H1 (cell line): Measurements from ENCODE around the gene ARPP21. TPM values are rescaled to one million over a fixed set of nuclear protein-coding genes. Genes with fewer than 3 reads are reported as not detected.

Source experiments
- CTCF ChIA-PET: fragments of 300-600 bp; sonication (Branson Sonifier 250); formaldehyde crosslinking; loops from one replicate; lab custom pipeline; 2021; ENCODE audit not compliant: partially characterized antibody; lab: Charles Lee
- POLR2A ChIA-PET: fragments of 300-600 bp; sonication (Branson Sonifier 250); formaldehyde crosslinking; loops from one replicate; lab custom pipeline; 2021; ENCODE audit warnings: inconsistent platforms; ENCODE audit not compliant: partially characterized antibody; lab: Charles Lee
- DNase-seq, 2 experiments: peaks; one replicate each; pipeline versions ENCODE4 v3.0.0 to v3.0.0-alpha.2; 2010 to 2022; ENCODE audit warnings: low spot score in 2 of 2, low read depth in 1 of 2, mixed read lengths in 1 of 2
- FAIRE-seq: peaks from 2 replicates; lab custom pipeline; 2011; peaks lifted over from hg19 to GRCh38; lab: Jason Lieb, UNC
- H2AFZ ChIP-seq: 2 replicates; pipeline ENCODE4 v1.8.1; 2012; ENCODE audit warnings: low read length, inconsistent platforms
- H2AK5ac ChIP-seq: 2 replicates; pipeline ENCODE4 v1.6.1; 2013; ENCODE audit warnings: low read depth, low read length
- H2BK120ac ChIP-seq: replicated peaks from 2 replicates; pipeline ENCODE3; 2013; ENCODE audit warnings: low read depth, low read length, inconsistent platforms
- H2BK12ac ChIP-seq: 2 replicates; pipeline ENCODE4 v1.6.1; 2013; ENCODE audit warnings: low read depth, low read length
- H2BK15ac ChIP-seq: 2 replicates; pipeline ENCODE4 v1.6.1; 2013; ENCODE audit warnings: low read length
- H2BK20ac ChIP-seq: 2 replicates; pipeline ENCODE4 v1.6.1; 2013; ENCODE audit warnings: low read length
- H2BK5ac ChIP-seq: 2 replicates; pipeline ENCODE4 v1.6.1; 2013; ENCODE audit warnings: low read depth, low read length
- H3K14ac ChIP-seq: 2 replicates; pipeline ENCODE4 v1.6.1; 2013; ENCODE audit warnings: inconsistent platforms; ENCODE audit not compliant: insufficient read length
- H3K18ac ChIP-seq: 2 replicates; pipeline ENCODE4 v1.6.1; 2013; ENCODE audit warnings: low read length; ENCODE audit errors: extremely low read depth
- H3K23ac ChIP-seq: 2 replicates; pipeline ENCODE4 v1.6.1; 2013; ENCODE audit warnings: inconsistent platforms; ENCODE audit not compliant: insufficient read length
- H3K23me2 ChIP-seq: 2 replicates; pipeline ENCODE4 v1.6.1; 2013; ENCODE audit warnings: low read depth, low read length
- H3K27ac ChIP-seq: 2 replicates; pipeline ENCODE4 v1.6.1; 2011; ENCODE audit warnings: low read depth, low read length, inconsistent platforms
- H3K27me3 ChIP-seq, 4 experiments: replicated peaks in 1 of 4; 1 replicate in 1 of 4; 2 replicates in 3 of 4; pipeline versions ENCODE4 v1.6.1 to v1.8.1; 2011 to 2013; ENCODE audit warnings: low read length in 3 of 4, mild to moderate bottlenecking in 3 of 4, inconsistent platforms in 2 of 4, mixed read lengths in 2 of 4, moderate library complexity in 1 of 4; ENCODE audit not compliant: control insufficient read depth in 3 of 4, insufficient read depth in 3 of 4; ENCODE audit errors: extremely low read depth in 1 of 4
- H3K36me3 ChIP-seq, 4 experiments: 2 replicates each; pipeline versions ENCODE4 v1.6.1 to v1.8.1; 2011 to 2013; ENCODE audit warnings: mild to moderate bottlenecking in 4 of 4, low read length in 3 of 4, moderate library complexity in 2 of 4, control low read depth in 1 of 4, inconsistent platforms in 1 of 4; ENCODE audit not compliant: insufficient read depth in 4 of 4, control insufficient read depth in 2 of 4
- H3K4ac ChIP-seq: replicated peaks from 2 replicates; pipeline ENCODE3; 2013; ENCODE audit warnings: low read length, low read depth, mixed read lengths, inconsistent platforms; ENCODE audit not compliant: insufficient read length
- H3K4me1 ChIP-seq, 4 experiments: replicated peaks in 1 of 4; 1 replicate in 1 of 4; 2 replicates in 3 of 4; pipeline versions ENCODE4 v1.6.1 to v1.8.1; 2011 to 2013; ENCODE audit warnings: low read length in 3 of 4, inconsistent platforms in 2 of 4, mixed read lengths in 1 of 4; ENCODE audit not compliant: insufficient read depth in 4 of 4, control insufficient read depth in 3 of 4
- H3K4me2 ChIP-seq, 2 experiments: 2 replicates each; pipeline versions ENCODE4 v1.6.1 to v1.8.1; 2011 to 2013; ENCODE audit warnings: low read depth in 2 of 2, low read length in 2 of 2, control low read depth in 1 of 2, inconsistent platforms in 1 of 2, mild to moderate bottlenecking in 1 of 2; ENCODE audit not compliant: insufficient read depth in 1 of 2
- H3K4me3 ChIP-seq, 4 experiments: fragments of 200-600, 300-600 bp in 1 of 4; sonication (generic), shearing (Covaris generic), sonication (Bioruptor Twin) in 1 of 4; 2 replicates each; pipeline versions ENCODE4 v1.5.1 to v1.8.1; 2011 to 2016; ENCODE audit warnings: low read length in 4 of 4, low read depth in 3 of 4, control low read depth in 2 of 4, inconsistent platforms in 2 of 4, mild to moderate bottlenecking in 2 of 4, mixed read lengths in 1 of 4, moderate library complexity in 1 of 4; ENCODE audit not compliant: insufficient read depth in 2 of 4; ENCODE audit errors: extremely low read depth in 1 of 4
- H3K56ac ChIP-seq: replicated peaks from 2 replicates; pipeline ENCODE3; 2013; ENCODE audit warnings: low read depth, mild to moderate bottlenecking, mixed read lengths, low read length, inconsistent platforms; ENCODE audit not compliant: insufficient read length
- H3K79me1 ChIP-seq: 2 replicates; pipeline ENCODE4 v1.6.1; 2013; ENCODE audit warnings: low read depth, low read length, control low read depth
- H3K79me2 ChIP-seq, 2 experiments: 2 replicates each; pipeline versions ENCODE4 v1.6.1 to v1.8.1; 2012 to 2013; ENCODE audit warnings: low read length in 2 of 2, mild to moderate bottlenecking in 2 of 2, inconsistent platforms in 1 of 2; ENCODE audit not compliant: insufficient read depth in 2 of 2, control insufficient read depth in 1 of 2
- H3K9ac ChIP-seq, 4 experiments: replicated peaks in 1 of 4; 1 replicate in 1 of 4; 2 replicates in 3 of 4; pipeline versions ENCODE4 v1.6.1 to v1.8.1; 2011 to 2013; ENCODE audit warnings: low read depth in 3 of 4, low read length in 3 of 4, control low read depth in 2 of 4, mild to moderate bottlenecking in 2 of 4, moderate library complexity in 2 of 4, inconsistent platforms in 1 of 4; ENCODE audit errors: extremely low read depth in 1 of 4
- H3K9me3 ChIP-seq, 2 experiments: 2 replicates each; pipeline versions ENCODE4 v1.6.1 to v1.8.1; 2012 to 2013; ENCODE audit warnings: mild to moderate bottlenecking in 2 of 2, moderate library complexity in 2 of 2, control low read depth in 1 of 2, inconsistent platforms in 1 of 2, low read depth in 1 of 2, low read length in 1 of 2, mixed read lengths in 1 of 2; ENCODE audit not compliant: insufficient read depth in 2 of 2
- H4K20me1 ChIP-seq, 2 experiments: replicated peaks in 1 of 2; 2 replicates each; pipeline versions ENCODE3 to v1.8.1; 2011 to 2013; ENCODE audit warnings: inconsistent platforms in 2 of 2, low read length in 2 of 2, mild to moderate bottlenecking in 1 of 2; ENCODE audit not compliant: insufficient read depth in 2 of 2, control insufficient read depth in 1 of 2
- H4K5ac ChIP-seq: 2 replicates; pipeline ENCODE4 v1.6.1; 2013; ENCODE audit warnings: low read length, low read depth, mixed read lengths, inconsistent platforms; ENCODE audit not compliant: insufficient read length
- H4K8ac ChIP-seq: 2 replicates; pipeline ENCODE4 v1.8.0; 2013; ENCODE audit warnings: mild to moderate bottlenecking, moderate library complexity, low read length, inconsistent platforms; ENCODE audit not compliant: insufficient read depth; ENCODE audit errors: extremely low read depth
- H4K91ac ChIP-seq: replicated peaks from 2 replicates; pipeline ENCODE3; 2013; ENCODE audit warnings: low read length, mixed read lengths, inconsistent platforms; ENCODE audit not compliant: insufficient read length
- CHD1 ChIP-seq: IDR thresholded peaks from 2 replicates; pipeline ENCODE4 v1.6.1; 2012; ENCODE audit warnings: low read depth, low read length, improper control_type of control experiment
- JUN ChIP-seq: IDR thresholded peaks from 2 replicates; pipeline ENCODE4 v1.6.1; 2011; ENCODE audit warnings: low read depth, mild to moderate bottlenecking, improper control_type of control experiment, low read length
- RXRA ChIP-seq: IDR thresholded peaks from 2 replicates; pipeline ENCODE4 v1.6.1; 2011; ENCODE audit warnings: low read depth, mild to moderate bottlenecking, low read length, moderate library complexity; ENCODE audit not compliant: insufficient read depth
- TAF1 ChIP-seq: IDR thresholded peaks from 2 replicates; pipeline ENCODE4 v1.6.1; 2011; ENCODE audit warnings: mild to moderate bottlenecking, low read depth, low read length
- WGBS, 2 experiments: shearing (Covaris generic) in 1 of 2; methylation state at CpG; one replicate each; pipeline versions ENCODE4 v1.1.6 to v1.1.7; 2013 to 2015; ENCODE audit warnings: low lambda C conversion rate in 2 of 2, mixed read lengths in 2 of 2, inconsistent platforms in 1 of 2, low coverage in 1 of 2, missing lambda C conversion rate in 1 of 2; ENCODE audit not compliant: insufficient replicate concordance in 2 of 2, insufficient coverage in 1 of 2, insufficient read length in 1 of 2; ENCODE audit errors: extremely low coverage in 1 of 2, missing lambda C conversion rate in 1 of 2; 5-methylcytosine and 5-hydroxymethylcytosine counted together
- polyA plus RNA-seq, 7 experiments: library from polyadenylated mRNA; depleted of rRNA in 3 of 7; stranded (reverse) in 5 of 7; unstranded in 2 of 7; fragments of >200 nt in 5 of 7; fragments of 200-250 nt in 2 of 7; gene quantifications; 1 replicate in 5 of 7; 2 replicates in 1 of 7; 4 replicates in 1 of 7; pipeline versions ENCODE4 v1.2.1 to v1.2.3, GENCODE V29; 2011 to 2013; ENCODE audit warnings: missing spikeins in 2 of 7, mixed read lengths in 2 of 7
- total RNA-seq: library from RNA; stranded (reverse); fragmentation: NEBNext Ultra II Directional; extraction: Animal tissue kit (Norgen Biotek cat#: 25700); gene quantifications from 2 replicates; pipeline ENCODE4 v1.2.1, GENCODE V29; 2021

Gene ARPP21
- total and polyA plus RNA-seq, 2 of the 8 experiments (the other 6 are each of a cell fraction or from before 2014, with no cell fraction given) = not detected

GRCh38 chr3:35641920-35642527 is 2.7 kb downstream of the ARPP21 start:
- H2BK120ac ChIP-seq = no peak overlapping the region
- H3K23ac ChIP-seq = no peak overlapping the region
- H3K27me3 ChIP-seq = peaks cover 19 to 32% (median 30%) of the 10 kb centered on the region in 4 experiments
- no peak overlapping the region for H4K91ac ChIP-seq
- no peak overlapping the region for H3K56ac ChIP-seq
- H4K5ac ChIP-seq = no peak overlapping the region
- H2BK20ac ChIP-seq = no peak overlapping the region
- H2BK12ac ChIP-seq = no peak overlapping the region
- H3K18ac ChIP-seq = no peak overlapping the region
- H2AK5ac ChIP-seq = no peak overlapping the region
- no peak overlapping the region for H3K27ac ChIP-seq
- DNase-seq = no peak
- peaks cover 0 to 3% of the 10 kb centered on the region in 2 experiments for H4K20me1 ChIP-seq
- H3K23me2 ChIP-seq = peaks cover 11% of the 10 kb centered on the region; the same call in 1 of the 2 replicates
- H3K4me1 ChIP-seq = peaks cover 0 to 7% (median 4%) of the 10 kb centered on the region in 4 experiments; a peak in 5 of 7 replicates
- no peak overlapping the region for H4K8ac ChIP-seq
- 90% methylated on average over 4 of the region's 4 CpGs; no CpG with 5 or more reads in 1 of the 2 experiments for WGBS, 2 experiments
- H3K9me3 ChIP-seq = no peaks in the 10 kb centered on the region
- CTCF ChIA-PET = interaction anchor here (1.0 to 1.3 kb wide), 2 partner anchors 18 to 19 kb away, joined by 3 read pairs; no protein-coding TSS in a partner anchor
- no peak overlapping the region for H2BK5ac ChIP-seq
- TF ChIP-seq JUN (no peak), CHD1 (no peak), RXRA (no peak), TAF1 (no peak)
- TF ChIP-seq, all 59 proteins: peak for 0
- Histone ChIP-seq H2AFZ (no peak overlapping the region), H2BK15ac (no peak overlapping the region), H3K9ac (no peak overlapping the region), H3K4me2 (no peak overlapping the region), H3K4ac (no peak overlapping the region), H3K36me3 (no peaks in the 10 kb centered on the region), H3K4me3 (no peak overlapping the region), H3K79me2 (no peaks in the 10 kb centered on the region), H3K14ac (no peak overlapping the region), H3K79me1 (no peaks in the 10 kb centered on the region)
- POLR2A ChIA-PET = interaction anchor here (0.6 kb wide), 1 partner anchor 12 kb away, joined by 3 read pairs; no protein-coding TSS in a partner anchor
- FAIRE-seq = no peak
